Transverse colon (tissue), 4 donors: Measurements from ENCODE around the gene SLC19A1.

Source experiments
- EP300 ChIP-seq: sonication (generic); formaldehyde crosslinking; IDR thresholded peaks from one replicate; pipeline ENCODE4 v1.6.1; 2017; ENCODE audit warnings: antibody characterized with exemption, low read depth
- POLR2A ChIP-seq: fragments of 450-650 bp; IDR thresholded peaks from one replicate; pipeline ENCODE4 v1.6.1; 2016; ENCODE audit warnings: antibody characterized with exemption, mild to moderate bottlenecking, moderate library complexity
- POLR2AphosphoS5 ChIP-seq, 3 donors: sonication (generic); formaldehyde crosslinking; IDR thresholded peaks; one replicate each; pipeline ENCODE4 v1.6.1; 2016; ENCODE audit warnings: antibody characterized with exemption in 3 of 3
- TF ChIP-seq, protein P1 (sequence below), 5 experiments: fragments of 200-600 bp in 3 of 5; fragments of 450-650 bp in 2 of 5; sonication (generic) in 3 of 5; IDR thresholded peaks; 1 replicate in 2 of 5; 2 replicates in 3 of 5; pipeline ENCODE4 v1.5.1; 2016 to 2017; ENCODE audit warnings: antibody characterized with exemption in 5 of 5, inconsistent platforms in 3 of 5, mild to moderate bottlenecking in 2 of 5, moderate library complexity in 1 of 5

DNA sequence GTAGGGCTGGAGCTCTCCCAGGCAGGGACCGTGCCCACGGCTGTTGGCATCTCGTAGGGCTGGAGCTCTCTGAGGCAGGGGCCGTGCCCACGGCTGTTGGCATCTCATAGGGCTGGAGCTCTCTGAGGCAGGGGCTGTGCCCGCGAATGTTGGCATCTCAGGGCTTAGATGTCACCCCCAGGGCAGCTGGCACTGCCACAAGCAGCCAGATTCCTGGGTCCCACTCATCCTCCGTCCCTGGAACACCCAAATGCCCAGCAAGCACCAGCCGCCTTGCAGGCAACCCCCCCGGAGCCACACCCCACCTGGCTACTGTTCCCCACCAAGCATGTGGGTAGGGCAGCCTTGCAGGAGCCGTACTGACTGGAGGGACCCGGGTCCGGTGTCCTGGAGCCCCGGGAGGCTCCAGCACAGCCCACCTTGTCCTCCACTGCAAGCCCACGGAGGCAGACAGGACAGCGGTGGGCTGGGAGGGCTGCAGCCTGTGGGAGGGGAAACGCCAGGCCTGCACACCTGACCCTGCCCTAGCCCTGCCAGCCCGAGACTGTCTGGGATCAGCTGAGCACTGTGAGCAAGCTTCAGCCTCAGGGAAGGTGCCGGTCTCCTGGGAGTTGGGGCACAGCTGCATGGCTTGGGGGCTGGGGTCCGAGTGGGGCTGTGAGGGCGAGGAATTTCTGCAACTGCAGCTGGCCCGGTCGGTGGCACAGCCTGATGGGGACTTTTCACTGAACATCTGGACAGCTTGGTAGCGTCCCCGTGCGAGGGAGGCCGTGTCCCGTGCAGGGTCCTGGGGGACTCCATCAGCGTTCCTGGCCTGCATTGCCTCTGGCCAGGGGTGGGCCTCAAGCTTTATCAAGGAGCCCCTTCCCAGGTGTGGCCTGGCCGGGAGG, 83.7 kb downstream of the SLC19A1 start:
- no peak for TF ChIP-seq POLR2A
- TF ChIP-seq, protein P1, sequence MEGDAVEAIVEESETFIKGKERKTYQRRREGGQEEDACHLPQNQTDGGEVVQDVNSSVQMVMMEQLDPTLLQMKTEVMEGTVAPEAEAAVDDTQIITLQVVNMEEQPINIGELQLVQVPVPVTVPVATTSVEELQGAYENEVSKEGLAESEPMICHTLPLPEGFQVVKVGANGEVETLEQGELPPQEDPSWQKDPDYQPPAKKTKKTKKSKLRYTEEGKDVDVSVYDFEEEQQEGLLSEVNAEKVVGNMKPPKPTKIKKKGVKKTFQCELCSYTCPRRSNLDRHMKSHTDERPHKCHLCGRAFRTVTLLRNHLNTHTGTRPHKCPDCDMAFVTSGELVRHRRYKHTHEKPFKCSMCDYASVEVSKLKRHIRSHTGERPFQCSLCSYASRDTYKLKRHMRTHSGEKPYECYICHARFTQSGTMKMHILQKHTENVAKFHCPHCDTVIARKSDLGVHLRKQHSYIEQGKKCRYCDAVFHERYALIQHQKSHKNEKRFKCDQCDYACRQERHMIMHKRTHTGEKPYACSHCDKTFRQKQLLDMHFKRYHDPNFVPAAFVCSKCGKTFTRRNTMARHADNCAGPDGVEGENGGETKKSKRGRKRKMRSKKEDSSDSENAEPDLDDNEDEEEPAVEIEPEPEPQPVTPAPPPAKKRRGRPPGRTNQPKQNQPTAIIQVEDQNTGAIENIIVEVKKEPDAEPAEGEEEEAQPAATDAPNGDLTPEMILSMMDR (IDR thresholded peaks at IDR 0.05) = no peak
- no peak for TF ChIP-seq POLR2AphosphoS5 (IDR thresholded peaks at IDR 0.05)
- TF ChIP-seq EP300 = no peak
